ENCODE measurements around the gene ATP9B.

- TF ChIP-seq EZH2phosphoT487 (IDR thresholded peaks at IDR 0.05; ENCODE audit: insufficient read depth, low read depth) = no peak
- no peak for TF ChIP-seq EZH2 (IDR thresholded peaks at IDR 0.05; ENCODE audit: insufficient read depth, poor library complexity, severe bottlenecking)
These were observed 356.3 kb downstream of the ATP9B start for GRCh38 chr18:79425569-79425886.

Data from GM23248 (cell line).